GM23338 (cell line): Measurements from ENCODE around the gene FASTKD1. TPM values are rescaled to one million over a fixed set of nuclear protein-coding genes. Genes with fewer than 3 reads are reported as not detected.

ENCODE experiments used
- ATAC-seq: fragments of 200-7000 bp; cut with Tn5 transposase; 3 replicates; pipeline ENCODE4 v1.9.1; 2020
- DNase-seq: peaks from one replicate; pipeline ENCODE4 v3.0.0-alpha.2; 2015; ENCODE audit warnings: low spot score
- H2AFZ ChIP-seq: fragments of 200-600 bp; sonication (generic); 2 replicates; pipeline ENCODE4 v1.8.0; 2016; ENCODE audit warnings: antibody characterized with exemption, mild to moderate bottlenecking, moderate library complexity
- H3F3A ChIP-seq: fragments of 200-600 bp; sonication (generic); replicated peaks from 2 replicates; pipeline ENCODE4 v1.8.0; 2017; ENCODE audit warnings: antibody characterized with exemption, mixed run types, low read depth
- H3K27ac ChIP-seq: fragments of 200-600 bp; sonication (generic); 2 replicates; pipeline ENCODE4 v1.6.1; 2016; ENCODE audit warnings: low read depth
- H3K27me3 ChIP-seq: fragments of 200-600 bp; sonication (generic); 2 replicates; pipeline ENCODE4 v1.8.0; 2016; ENCODE audit warnings: mild to moderate bottlenecking, mixed run types, moderate library complexity; ENCODE audit not compliant: insufficient read depth
- H3K36me3 ChIP-seq: fragments of 200-600 bp; sonication (generic); 2 replicates; pipeline ENCODE4 v1.8.0; 2016; ENCODE audit warnings: mild to moderate bottlenecking; ENCODE audit not compliant: insufficient read depth
- H3K4me1 ChIP-seq: fragments of 200-600 bp; sonication (generic); 2 replicates; pipeline ENCODE4 v1.8.0; 2016; ENCODE audit warnings: mild to moderate bottlenecking, moderate library complexity; ENCODE audit not compliant: insufficient read depth
- H3K4me2 ChIP-seq: fragments of 200-600 bp; sonication (generic); 2 replicates; pipeline ENCODE4 v1.7.1; 2017; ENCODE audit warnings: mixed run types
- H3K4me3 ChIP-seq: fragments of 200-600 bp; sonication (generic); 2 replicates; pipeline ENCODE4 v1.6.1; 2016; ENCODE audit warnings: mixed run types
- H3K79me2 ChIP-seq: fragments of 200-600 bp; sonication (generic); replicated peaks from 2 replicates; pipeline ENCODE4 v1.8.0; 2017; ENCODE audit warnings: mild to moderate bottlenecking; ENCODE audit not compliant: insufficient read depth
- H3K9me2 ChIP-seq: fragments of 200-600 bp; sonication (generic); 2 replicates; pipeline ENCODE4 v1.8.0; 2017; ENCODE audit not compliant: insufficient read depth
- H4K20me1 ChIP-seq: fragments of 200-600 bp; sonication (generic); replicated peaks from 2 replicates; pipeline ENCODE4 v1.8.0; 2017; ENCODE audit warnings: mild to moderate bottlenecking; ENCODE audit not compliant: insufficient read depth
- H3K27ac Mint-ChIP-seq: 2 replicates; pipeline ENCODE4 v1.8.0; 2020; ENCODE audit warnings: inconsistent platforms, mild to moderate bottlenecking, moderate library complexity, mixed read lengths
- H3K27me3 Mint-ChIP-seq: 3 replicates; pipeline ENCODE4 v1.8.0; 2022; ENCODE audit warnings: low read depth, mild to moderate bottlenecking, moderate library complexity, mixed read lengths, inconsistent platforms; ENCODE audit not compliant: insufficient read depth, poor library complexity
- H3K36me3 Mint-ChIP-seq: 3 replicates; pipeline ENCODE4 v1.8.0; 2021; ENCODE audit warnings: low read depth, mild to moderate bottlenecking, inconsistent platforms, moderate library complexity, mixed read lengths
- H3K4me1 Mint-ChIP-seq: 3 replicates; pipeline ENCODE4 v1.8.0; 2020; ENCODE audit warnings: mild to moderate bottlenecking, inconsistent platforms, mixed read lengths
- H3K4me3 Mint-ChIP-seq: 3 replicates; pipeline ENCODE4 v1.8.0; 2021; ENCODE audit warnings: moderate library complexity, mild to moderate bottlenecking, inconsistent platforms, mixed read lengths
- H3K9me3 Mint-ChIP-seq: 3 replicates; pipeline ENCODE4 v1.8.0; 2020; ENCODE audit warnings: moderate library complexity, mild to moderate bottlenecking, inconsistent platforms, mixed read lengths
- CREB1 ChIP-seq: fragments of 250-450 bp; sonication (Bioruptor Pico); IDR thresholded peaks from 2 replicates; pipeline ENCODE4 v1.5.0; 2020; ENCODE audit warnings: low read depth, mild to moderate bottlenecking, moderate library complexity
- EZH2phosphoT487 ChIP-seq: fragments of 200-600 bp; sonication (generic); IDR thresholded peaks from one replicate; pipeline ENCODE4 v1.8.1; 2018; ENCODE audit warnings: antibody characterized with exemption; ENCODE audit not compliant: unreplicated experiment
- JUNB ChIP-seq: IDR thresholded peaks from one replicate; pipeline ENCODE4 v1.6.1; 2016; ENCODE audit warnings: antibody characterized with exemption; ENCODE audit not compliant: unreplicated experiment
- NANOG ChIP-seq: IDR thresholded peaks from 2 replicates; pipeline ENCODE4 v1.6.1; 2016; ENCODE audit warnings: antibody characterized with exemption, borderline replicate concordance
- POLR2AphosphoS5 ChIP-seq: IDR thresholded peaks from 2 replicates; pipeline ENCODE4 v1.6.1; 2016; ENCODE audit warnings: antibody characterized with exemption, low read depth
- STAT1 ChIP-seq: IDR thresholded peaks from one replicate; pipeline ENCODE4 v1.6.1; 2016; ENCODE audit warnings: antibody characterized with exemption; ENCODE audit not compliant: unreplicated experiment
- ZNF114 ChIP-seq: fragments of 250-450 bp; sonication (Bioruptor Pico); IDR thresholded peaks from 2 replicates; pipeline ENCODE4 v1.5.0; 2020; ENCODE audit warnings: mild to moderate bottlenecking, moderate library complexity
- ZNF331 ChIP-seq: fragments of 250-450 bp; sonication (Bioruptor Pico); IDR thresholded peaks from 2 replicates; pipeline ENCODE4 v1.5.0; 2020; ENCODE audit warnings: low read depth, mild to moderate bottlenecking, moderate library complexity
- polyA plus RNA-seq: library from polyadenylated mRNA; unstranded; fragments of >200 nt; fragmentation: Nextera tagmentation; extraction: Ambion mirVana; gene quantifications from 2 replicates; pipeline ENCODE4 v1.2.1, GENCODE V29; 2016
- total RNA-seq: library from RNA; depleted of rRNA; stranded (reverse); fragments of >200 nt; shearing (Covaris generic); gene quantifications from 2 replicates; pipeline ENCODE4 v1.2.3, GENCODE V29; 2014
- TF ChIP-seq, protein P1 (sequence below): IDR thresholded peaks from one replicate; pipeline ENCODE4 v1.6.1; 2018; ENCODE audit warnings: antibody characterized with exemption; ENCODE audit not compliant: unreplicated experiment
- TF ChIP-seq, protein P2 (sequence below): IDR thresholded peaks from 2 replicates; pipeline ENCODE4 v1.6.1; 2016; ENCODE audit warnings: antibody characterized with exemption

The FASTKD1 gene
- total and polyA plus RNA-seq, 2 experiments from 2014 or later, result 49.0 to 53.3 TPM

DNA sequence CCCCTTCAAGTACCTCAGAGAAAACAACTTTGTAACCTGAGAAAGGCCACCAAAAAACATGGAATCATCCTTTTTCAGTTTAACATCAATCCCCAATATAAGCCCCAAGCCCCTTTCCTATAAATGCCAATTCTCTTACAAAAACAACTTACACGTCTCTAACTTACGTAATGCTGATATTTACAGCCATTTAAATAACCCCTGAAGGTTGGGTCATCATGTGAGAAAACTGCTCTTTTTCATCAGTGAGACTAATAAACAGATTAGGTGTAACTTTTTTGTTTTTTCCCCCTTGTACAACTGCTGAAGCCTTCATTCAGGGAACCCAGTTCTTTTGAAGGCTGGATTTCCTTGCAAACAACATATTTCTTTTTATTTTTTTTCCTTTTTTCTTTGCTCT, 3.7 kb downstream of the FASTKD1 start (continued):
- TF ChIP-seq, protein P1, sequence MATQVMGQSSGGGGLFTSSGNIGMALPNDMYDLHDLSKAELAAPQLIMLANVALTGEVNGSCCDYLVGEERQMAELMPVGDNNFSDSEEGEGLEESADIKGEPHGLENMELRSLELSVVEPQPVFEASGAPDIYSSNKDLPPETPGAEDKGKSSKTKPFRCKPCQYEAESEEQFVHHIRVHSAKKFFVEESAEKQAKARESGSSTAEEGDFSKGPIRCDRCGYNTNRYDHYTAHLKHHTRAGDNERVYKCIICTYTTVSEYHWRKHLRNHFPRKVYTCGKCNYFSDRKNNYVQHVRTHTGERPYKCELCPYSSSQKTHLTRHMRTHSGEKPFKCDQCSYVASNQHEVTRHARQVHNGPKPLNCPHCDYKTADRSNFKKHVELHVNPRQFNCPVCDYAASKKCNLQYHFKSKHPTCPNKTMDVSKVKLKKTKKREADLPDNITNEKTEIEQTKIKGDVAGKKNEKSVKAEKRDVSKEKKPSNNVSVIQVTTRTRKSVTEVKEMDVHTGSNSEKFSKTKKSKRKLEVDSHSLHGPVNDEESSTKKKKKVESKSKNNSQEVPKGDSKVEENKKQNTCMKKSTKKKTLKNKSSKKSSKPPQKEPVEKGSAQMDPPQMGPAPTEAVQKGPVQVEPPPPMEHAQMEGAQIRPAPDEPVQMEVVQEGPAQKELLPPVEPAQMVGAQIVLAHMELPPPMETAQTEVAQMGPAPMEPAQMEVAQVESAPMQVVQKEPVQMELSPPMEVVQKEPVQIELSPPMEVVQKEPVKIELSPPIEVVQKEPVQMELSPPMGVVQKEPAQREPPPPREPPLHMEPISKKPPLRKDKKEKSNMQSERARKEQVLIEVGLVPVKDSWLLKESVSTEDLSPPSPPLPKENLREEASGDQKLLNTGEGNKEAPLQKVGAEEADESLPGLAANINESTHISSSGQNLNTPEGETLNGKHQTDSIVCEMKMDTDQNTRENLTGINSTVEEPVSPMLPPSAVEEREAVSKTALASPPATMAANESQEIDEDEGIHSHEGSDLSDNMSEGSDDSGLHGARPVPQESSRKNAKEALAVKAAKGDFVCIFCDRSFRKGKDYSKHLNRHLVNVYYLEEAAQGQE, result no peak
- no peak for TF ChIP-seq ZNF114 (CRISPR knock-in tag)
- no peak for TF ChIP-seq CREB1 (CRISPR knock-in tag)

DNA sequence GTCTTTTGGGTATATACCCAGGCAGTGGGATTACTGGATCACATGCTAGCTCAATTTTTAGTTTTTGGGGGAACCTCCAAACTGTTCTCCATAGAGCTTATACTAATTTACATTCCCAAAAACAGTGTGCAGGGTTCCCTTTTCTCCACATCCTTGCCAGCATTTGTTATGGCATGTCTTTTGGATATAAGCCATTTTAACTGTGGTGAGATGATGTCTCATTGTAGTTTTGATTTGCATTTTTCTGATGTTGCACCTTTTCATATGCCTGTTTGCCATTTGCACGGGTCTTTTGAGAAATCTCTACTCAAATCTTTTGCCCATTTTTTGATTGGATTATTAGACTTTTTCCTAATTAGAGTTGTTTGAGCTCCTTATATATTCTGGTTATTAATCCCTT, 8.0 kb downstream of the FASTKD1 start:
- Histone ChIP-seq H2AFZ (no peak overlapping the region), H3K9me2 (no peaks in the 10 kb centered on the region), H3F3A (peaks cover 9% of the 10 kb centered on the region; the same call in 1 of the 2 replicates), H3K79me2 (peaks cover 32% of the 10 kb centered on the region), H3K4me2 (no peak overlapping the region), H3K27me3 (no peaks in the 10 kb centered on the region), H3K4me3 (no peak overlapping the region), H3K4me1 (no peaks in the 10 kb centered on the region), H3K36me3 (no peaks in the 10 kb centered on the region; the same call in 1 of the 2 replicates), H3K27ac (no peak overlapping the region), H4K20me1 (peaks cover 11% of the 10 kb centered on the region; the same call in 1 of the 2 replicates)
- Mint-ChIP-seq H3K27me3 (peaks cover 5% of the 10 kb centered on the region), H3K9me3 (no peaks in the 10 kb centered on the region), H3K4me1 (no peaks in the 10 kb centered on the region; the same call in 2 of the 3 replicates), H3K27ac (no peak overlapping the region), H3K36me3 (peaks cover 38% of the 10 kb centered on the region), H3K4me3 (no peak overlapping the region)
- ATAC-seq (no peak), DNase-seq (no peak)
- no peak for TF ChIP-seq POLR2AphosphoS5

DNA sequence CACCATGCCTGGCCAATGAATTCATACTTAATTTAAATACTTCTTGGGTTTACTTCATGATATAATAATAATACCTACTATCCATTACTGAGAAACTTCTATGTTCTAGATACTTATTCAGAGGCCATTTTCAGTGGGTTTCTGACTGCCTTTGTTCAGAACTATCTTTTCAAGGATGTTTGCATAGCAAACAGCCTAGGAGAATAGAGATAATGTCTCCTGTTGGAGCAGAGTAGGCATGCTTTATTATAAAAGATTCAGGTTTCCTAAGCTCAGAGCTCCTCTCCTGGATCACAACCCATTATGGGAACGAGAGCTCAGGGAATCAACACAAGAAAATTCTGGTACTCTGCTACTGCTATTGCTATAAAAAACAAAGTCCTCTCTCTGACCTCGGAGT, 11.1 kb downstream of the FASTKD1 start:
- ATAC-seq (no peak), DNase-seq (no peak)
- Histone ChIP-seq H3K79me2 (peaks cover 4% of the 10 kb centered on the region; the same call in 1 of the 2 replicates), H3F3A (peaks cover 5% of the 10 kb centered on the region; the same call in 1 of the 2 replicates), H3K36me3 (peaks cover 12% of the 10 kb centered on the region; the same call in 1 of the 2 replicates), H4K20me1 (no peaks in the 10 kb centered on the region; the same call in 1 of the 2 replicates), H3K27me3 (no peaks in the 10 kb centered on the region), H3K4me3 (no peak overlapping the region), H3K4me1 (no peaks in the 10 kb centered on the region), H3K9me2 (no peaks in the 10 kb centered on the region), H3K27ac (no peak overlapping the region), H2AFZ (no peak overlapping the region), H3K4me2 (no peak overlapping the region)
- no peak overlapping the region for H3K27ac Mint-ChIP-seq
- peaks cover 42% of the 10 kb centered on the region for H3K36me3 Mint-ChIP-seq
- no peak overlapping the region for H3K4me3 Mint-ChIP-seq
- H3K27me3 Mint-ChIP-seq, result peaks cover 5% of the 10 kb centered on the region
- no peaks in the 10 kb centered on the region for H3K9me3 Mint-ChIP-seq
- no peaks in the 10 kb centered on the region for H3K4me1 Mint-ChIP-seq
- TF ChIP-seq NANOG (no peak), CREB1 (CRISPR knock-in tag) (no peak), ZNF114 (CRISPR knock-in tag) (no peak), POLR2AphosphoS5 (no peak), STAT1 (no peak), EZH2phosphoT487 (no peak), ZNF331 (CRISPR knock-in tag) (no peak), JUNB (no peak)
- TF ChIP-seq, protein P1, result no peak
- TF ChIP-seq, protein P2, sequence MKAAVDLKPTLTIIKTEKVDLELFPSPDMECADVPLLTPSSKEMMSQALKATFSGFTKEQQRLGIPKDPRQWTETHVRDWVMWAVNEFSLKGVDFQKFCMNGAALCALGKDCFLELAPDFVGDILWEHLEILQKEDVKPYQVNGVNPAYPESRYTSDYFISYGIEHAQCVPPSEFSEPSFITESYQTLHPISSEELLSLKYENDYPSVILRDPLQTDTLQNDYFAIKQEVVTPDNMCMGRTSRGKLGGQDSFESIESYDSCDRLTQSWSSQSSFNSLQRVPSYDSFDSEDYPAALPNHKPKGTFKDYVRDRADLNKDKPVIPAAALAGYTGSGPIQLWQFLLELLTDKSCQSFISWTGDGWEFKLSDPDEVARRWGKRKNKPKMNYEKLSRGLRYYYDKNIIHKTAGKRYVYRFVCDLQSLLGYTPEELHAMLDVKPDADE, result no peak
